H9 (cell line): ENCODE measurements around the gene TACO1. TPM values are rescaled to one million over a fixed set of nuclear protein-coding genes. Genes with fewer than 3 reads are reported as not detected.
A peak's percentile ranks its signal among the peaks of the same experiment; 100 is the strongest.

Experiments
- DNase-seq: peaks from one replicate; pipeline ENCODE4 v3.0.0-alpha.2; 2017
- H2AFZ ChIP-seq: one replicate; pipeline ENCODE4 v1.6.1; 2013; ENCODE audit warnings: mild to moderate bottlenecking, low read length, control low read depth, moderate library complexity
- H2AK5ac ChIP-seq: 2 replicates; pipeline ENCODE4 v1.6.1; 2013; ENCODE audit warnings: low read length, control low read depth, mixed read lengths; ENCODE audit not compliant: insufficient read length
- H2BK120ac ChIP-seq: one replicate; pipeline ENCODE4 v1.6.1; 2013; ENCODE audit warnings: low read depth, mild to moderate bottlenecking, low read length, control low read depth, inconsistent platforms; ENCODE audit not compliant: poor library complexity, severe bottlenecking
- H2BK12ac ChIP-seq: 2 replicates; pipeline ENCODE4 v1.6.1; 2013; ENCODE audit warnings: low read length, control low read depth, mixed read lengths, low read depth; ENCODE audit not compliant: insufficient read length
- H2BK15ac ChIP-seq: 2 replicates; pipeline ENCODE4 v1.6.1; 2013; ENCODE audit warnings: low read depth, low read length, control low read depth
- H2BK20ac ChIP-seq: one replicate; pipeline ENCODE4 v1.6.1; 2013; ENCODE audit warnings: low read depth, mild to moderate bottlenecking, low read length, control low read depth, inconsistent platforms; ENCODE audit not compliant: poor library complexity, severe bottlenecking
- H2BK5ac ChIP-seq: 2 replicates; pipeline ENCODE4 v1.6.1; 2013; ENCODE audit warnings: low read length, control low read depth, mixed read lengths; ENCODE audit not compliant: insufficient read length
- H3K14ac ChIP-seq: 2 replicates; pipeline ENCODE4 v1.6.1; 2013; ENCODE audit warnings: low read length, control low read depth; ENCODE audit not compliant: insufficient read depth
- H3K18ac ChIP-seq: 2 replicates; pipeline ENCODE4 v1.6.1; 2013; ENCODE audit warnings: low read depth, mild to moderate bottlenecking, mixed read lengths, low read length, control low read depth; ENCODE audit not compliant: insufficient read length
- H3K23ac ChIP-seq: 2 replicates; pipeline ENCODE4 v1.6.1; 2013; ENCODE audit warnings: low read length, control low read depth, mixed read lengths, low read depth; ENCODE audit not compliant: insufficient read length
- H3K23me2 ChIP-seq: 2 replicates; pipeline ENCODE4 v1.6.1; 2013; ENCODE audit warnings: low read depth, mild to moderate bottlenecking, mixed read lengths, low read length, control low read depth; ENCODE audit not compliant: insufficient read length, poor library complexity, severe bottlenecking
- H3K27ac ChIP-seq: 2 replicates; pipeline ENCODE4 v1.5.1; 2013; ENCODE audit warnings: low read length, control low read depth, mixed read lengths, low read depth; ENCODE audit not compliant: insufficient read length
- H3K27me3 ChIP-seq: 2 replicates; pipeline ENCODE4 v1.6.1; 2013; ENCODE audit warnings: low read length, control low read depth, inconsistent platforms; ENCODE audit not compliant: insufficient read depth
- H3K4ac ChIP-seq: 2 replicates; pipeline ENCODE4 v1.6.1; 2013; ENCODE audit warnings: low read depth, mild to moderate bottlenecking, control low read depth, inconsistent platforms, low read length, moderate library complexity
- H3K4me1 ChIP-seq: 2 replicates; pipeline ENCODE4 v1.6.1; 2013; ENCODE audit warnings: low read length, control low read depth, inconsistent platforms; ENCODE audit not compliant: insufficient read depth
- H3K4me2 ChIP-seq: 2 replicates; pipeline ENCODE4 v1.6.1; 2013; ENCODE audit warnings: low read length, control low read depth, mixed read lengths; ENCODE audit not compliant: insufficient read length, insufficient read depth
- H3K56ac ChIP-seq: 2 replicates; pipeline ENCODE4 v1.6.1; 2013; ENCODE audit warnings: low read depth, mild to moderate bottlenecking, mixed read lengths, low read length, control low read depth; ENCODE audit not compliant: insufficient read length
- H3K79me1 ChIP-seq: 2 replicates; pipeline ENCODE4 v1.6.1; 2013; ENCODE audit warnings: low read depth, mild to moderate bottlenecking, moderate library complexity, low read length, control low read depth, inconsistent platforms; ENCODE audit not compliant: insufficient read depth, poor library complexity, severe bottlenecking
- H3K79me2 ChIP-seq: 2 replicates; pipeline ENCODE4 v1.6.1; 2013; ENCODE audit warnings: low read length, control low read depth, inconsistent platforms; ENCODE audit not compliant: insufficient read depth
- H3K9ac ChIP-seq: 2 replicates; pipeline ENCODE4 v1.6.1; 2013; ENCODE audit warnings: low read length, control low read depth, mixed read lengths; ENCODE audit not compliant: insufficient read length; ENCODE audit errors: extremely low read depth
- H3K9me3 ChIP-seq: one replicate; pipeline ENCODE4 v1.6.1; 2013; ENCODE audit warnings: low read depth, low read length, inconsistent platforms; ENCODE audit not compliant: control insufficient read depth
- H3T11ph ChIP-seq: one replicate; pipeline ENCODE4 v1.6.1; 2013; ENCODE audit warnings: mild to moderate bottlenecking, low read length, control low read depth, inconsistent platforms
- H4K20me1 ChIP-seq: one replicate; pipeline ENCODE4 v1.6.1; 2013; ENCODE audit not compliant: control insufficient read depth, insufficient read length, insufficient read depth
- H4K5ac ChIP-seq: 2 replicates; pipeline ENCODE4 v1.6.1; 2013; ENCODE audit warnings: low read depth, mild to moderate bottlenecking, mixed read lengths, low read length, control low read depth; ENCODE audit not compliant: insufficient read length
- H4K8ac ChIP-seq: replicated peaks from 2 replicates; pipeline ENCODE4 v1.6.1; 2013; ENCODE audit warnings: low read length, control low read depth, mixed read lengths, low read depth; ENCODE audit not compliant: insufficient read length
- H4K91ac ChIP-seq: 2 replicates; pipeline ENCODE4 v1.6.1; 2013; ENCODE audit warnings: low read depth, mild to moderate bottlenecking, moderate library complexity, mixed read lengths, low read length, control low read depth; ENCODE audit not compliant: insufficient read length
- H3K27ac Mint-ChIP-seq, 3 experiments: 2 replicates in 2 of 3; 3 replicates in 1 of 3; pipeline ENCODE4 v1.8.0; 2020 to 2021; ENCODE audit warnings: mixed read lengths in 3 of 3, mild to moderate bottlenecking in 1 of 3, moderate library complexity in 1 of 3
- H3K27me3 Mint-ChIP-seq: 2 replicates; pipeline ENCODE4 v1.8.0; 2021; ENCODE audit warnings: low read depth, mild to moderate bottlenecking, moderate library complexity, mixed read lengths
- H3K36me3 Mint-ChIP-seq, 3 experiments: 2 replicates in 2 of 3; 3 replicates in 1 of 3; pipeline ENCODE4 v1.8.0; 2020 to 2021; ENCODE audit warnings: low read depth in 3 of 3, mixed read lengths in 3 of 3; ENCODE audit not compliant: insufficient read depth in 1 of 3
- H3K4me1 Mint-ChIP-seq, 2 experiments: 2 replicates each; pipeline ENCODE4 v1.8.0; 2020; ENCODE audit warnings: mixed read lengths in 2 of 2
- H3K4me3 Mint-ChIP-seq, 2 experiments: 2 replicates in 1 of 2; 3 replicates in 1 of 2; pipeline ENCODE4 v1.8.0; 2020 to 2021; ENCODE audit warnings: mild to moderate bottlenecking in 2 of 2, mixed read lengths in 2 of 2, moderate library complexity in 1 of 2
- H3K9me3 Mint-ChIP-seq, 2 experiments: 2 replicates in 1 of 2; 3 replicates in 1 of 2; pipeline ENCODE4 v1.8.0; 2020; ENCODE audit warnings: mild to moderate bottlenecking in 2 of 2, mixed read lengths in 2 of 2, moderate library complexity in 1 of 2
- CTCF ChIP-seq: fragments of 200-600 bp; sonication (generic); conservative IDR thresholded peaks from 3 replicates; pipeline ENCODE4 v1.8.0; 2021; ENCODE audit warnings: antibody characterized with exemption, mild to moderate bottlenecking
- WGBS: extraction: QIAGEN DNeasy Blood & Tissue Kit; methylation state at CpG from one replicate; pipeline ENCODE4 v1.1.7; 2013; ENCODE audit warnings: missing lambda C conversion rate, low lambda C conversion rate, mixed read lengths; ENCODE audit not compliant: insufficient read length; ENCODE audit errors: extremely low coverage; 5-methylcytosine and 5-hydroxymethylcytosine counted together
- total RNA-seq: library from RNA; stranded (reverse); gene quantifications from 2 replicates; pipeline ENCODE4 v1.2.1, GENCODE V29; 2021

The TACO1 gene
- total RNA-seq, 1 experiment from 2014 or later, result 30.2 TPM

- no peak for TF ChIP-seq CTCF
- Histone ChIP-seq H2BK5ac (no peak overlapping the region), H3K79me2 (no peaks in the 10 kb centered on the region), H3K9ac (no peak overlapping the region), H4K5ac (no peak overlapping the region), H3K4me1 (no peaks in the 10 kb centered on the region), H2AK5ac (no peak overlapping the region), H3K56ac (no peak overlapping the region), H3K23me2 (no peaks in the 10 kb centered on the region), H3K4me2 (no peak overlapping the region), H3K79me1 (no peaks in the 10 kb centered on the region), H3K27ac (no peak overlapping the region), H2BK15ac (no peak overlapping the region), H3K9me3 (no peaks in the 10 kb centered on the region), H4K8ac (no peak overlapping the region), H3K4ac (no peak overlapping the region), H3T11ph (no peak overlapping the region), H2BK12ac (no peak overlapping the region), H3K27me3 (no peaks in the 10 kb centered on the region), H2BK20ac (no peak overlapping the region), H3K14ac (no peak overlapping the region), H3K18ac (no peak overlapping the region), H4K20me1 (no peaks in the 10 kb centered on the region), H3K23ac (no peak overlapping the region), H4K91ac (no peak overlapping the region), H2AFZ (no peak overlapping the region), H2BK120ac (no peak overlapping the region)
- Mint-ChIP-seq H3K36me3 (peaks cover 8 to 22% (median 16%) of the 10 kb centered on the region in 3 experiments; a peak in 6 of 7 replicates), H3K4me1 (peaks cover 1 to 5% of the 10 kb centered on the region in 2 experiments), H3K9me3 (no peaks in the 10 kb centered on the region), H3K27me3 (no peaks in the 10 kb centered on the region), H3K27ac (peak overlapping the region in 1 of 3 experiments; percentile 62; a peak in 2 of 7 replicates), H3K4me3 (no peak overlapping the region)
- no CpG with 5 or more reads among the region's 3 CpGs for WGBS
- DNase-seq, result no peak
Measured at GRCh38 chr17:63595132-63595531, 5.6 kb upstream of the TACO1 start.
